H1 (cell line): ENCODE results near the gene TGFBI.

Experiments used
- CEBPB ChIP-seq: IDR thresholded peaks from 2 replicates; pipeline ENCODE4 v1.6.1; 2012; ENCODE audit warnings: low read depth, low read length
- CTCF ChIP-seq, 3 experiments: IDR thresholded peaks; 1 replicate in 2 of 3; 2 replicates in 1 of 3; pipeline versions ENCODE4 v1.5.1 to v1.6.1; 2011; ENCODE audit warnings: low read length in 3 of 3, mild to moderate bottlenecking in 3 of 3, inconsistent platforms in 2 of 3, low read depth in 1 of 3, moderate library complexity in 1 of 3; ENCODE audit not compliant: insufficient read depth in 1 of 3; ENCODE audit errors: control extremely low read depth in 1 of 3
- EZH2 ChIP-seq: fragments of 200-600 bp; sonication (generic); IDR thresholded peaks from 2 replicates; pipeline ENCODE4 v1.7.1; 2012; ENCODE audit warnings: low read depth, mild to moderate bottlenecking, moderate library complexity, low read length, inconsistent platforms; ENCODE audit not compliant: severe bottlenecking
- JUND ChIP-seq: IDR thresholded peaks from 2 replicates; pipeline ENCODE4 v1.6.1; 2011; ENCODE audit warnings: mild to moderate bottlenecking, improper control_type of control experiment, low read length
- KDM1A ChIP-seq: fragments of 200-600, 300-600 bp; sonication (generic); IDR thresholded peaks from 2 replicates; pipeline ENCODE4 v1.7.1; 2016; ENCODE audit warnings: mild to moderate bottlenecking, low read length, borderline replicate concordance
- POLR2A ChIP-seq, 2 experiments: IDR thresholded peaks; 1 replicate in 1 of 2; 2 replicates in 1 of 2; pipeline ENCODE4 v1.6.1; 2011; ENCODE audit warnings: low read depth in 2 of 2, low read length in 2 of 2, mild to moderate bottlenecking in 2 of 2; ENCODE audit errors: control extremely low read depth in 1 of 2
- SIN3A ChIP-seq, 2 experiments: IDR thresholded peaks in 1 of 2; conservative IDR thresholded peaks in 1 of 2; 2 replicates each; pipeline ENCODE4 v1.6.1; 2011 to 2012; ENCODE audit warnings: low read length in 2 of 2, improper control_type of control experiment in 1 of 2, low read depth in 1 of 2, mild to moderate bottlenecking in 1 of 2
- SIRT6 ChIP-seq: IDR thresholded peaks from one replicate; pipeline ENCODE4 v1.7.1; 2012; ENCODE audit warnings: low read length, inconsistent platforms
- SP1 ChIP-seq: IDR thresholded peaks from 2 replicates; pipeline ENCODE4 v1.6.1; 2011; ENCODE audit warnings: low read depth, low read length
- TAF1 ChIP-seq: IDR thresholded peaks from 2 replicates; pipeline ENCODE4 v1.6.1; 2011; ENCODE audit warnings: mild to moderate bottlenecking, low read depth, low read length
- TF ChIP-seq, protein P1 (sequence below): IDR thresholded peaks from 2 replicates; pipeline ENCODE4 v1.6.1; 2012; ENCODE audit warnings: inconsistent platforms

DNA sequence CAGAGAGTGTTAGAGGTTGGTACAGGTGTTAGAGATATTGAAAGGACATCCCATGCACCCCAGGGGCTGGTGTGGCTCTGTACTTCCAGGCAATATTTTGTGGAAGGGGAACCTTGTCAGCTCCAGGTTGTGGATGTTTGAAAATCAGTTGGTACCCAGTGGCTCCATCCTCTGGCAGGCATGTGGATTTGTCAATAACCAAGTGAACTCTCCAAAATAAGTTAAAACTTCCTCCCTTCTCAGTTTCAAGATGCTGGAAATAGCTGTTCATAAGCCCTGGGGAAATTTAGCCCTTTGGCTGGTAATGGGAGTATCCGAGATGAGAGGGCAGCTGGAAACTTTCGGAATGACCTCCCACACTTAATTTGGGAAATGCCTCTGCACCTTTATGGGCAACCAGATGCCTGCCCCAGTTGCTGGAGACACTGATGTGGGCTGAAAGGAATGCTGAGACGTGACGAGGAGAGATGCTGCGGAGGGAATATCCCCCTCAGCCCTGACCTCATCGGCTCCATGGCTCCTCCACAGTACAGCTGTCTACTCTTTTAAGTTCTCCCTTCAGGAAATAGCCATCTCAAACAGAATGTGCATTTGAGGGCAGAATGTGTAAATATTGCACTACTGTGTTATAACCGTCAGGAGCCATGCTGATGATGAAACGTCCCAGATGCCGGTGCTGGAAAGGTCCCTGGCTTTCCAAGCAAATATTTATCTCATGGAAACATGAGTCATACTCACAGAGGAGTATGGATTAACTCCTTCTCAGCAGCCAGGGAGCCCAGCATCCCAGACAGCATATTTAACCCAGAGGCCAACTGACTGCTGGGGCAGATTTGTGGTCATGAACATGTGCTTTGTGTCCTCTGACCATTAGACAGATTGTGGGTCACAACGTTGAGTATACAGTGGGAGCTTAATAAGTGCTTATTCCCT lies 29.5 kb downstream of the TGFBI start:
- TF ChIP-seq, protein P1, sequence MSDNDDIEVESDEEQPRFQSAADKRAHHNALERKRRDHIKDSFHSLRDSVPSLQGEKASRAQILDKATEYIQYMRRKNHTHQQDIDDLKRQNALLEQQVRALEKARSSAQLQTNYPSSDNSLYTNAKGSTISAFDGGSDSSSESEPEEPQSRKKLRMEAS = no peak
- TF ChIP-seq CEBPB (no peak), KDM1A (no peak), CTCF (IDR thresholded peaks at IDR 0.05; ENCODE audit: control extremely low read depth in 1 of 3, insufficient read depth in 1 of 3, low read depth in 1 of 3, low read length in 3 of 3) (peak; percentile 25 to 72 (median 61)), POLR2A (IDR thresholded peaks at IDR 0.05; ENCODE audit: control extremely low read depth in 1 of 2, low read depth in 2 of 2, low read length in 2 of 2) (no peak), SIRT6 (no peak), JUND (no peak), EZH2 (no peak), TAF1 (no peak), SP1 (no peak), SIN3A (conservative IDR thresholded peaks at IDR 0.05 in 1 of 2, IDR thresholded peaks at IDR 0.05 in 1 of 2; ENCODE audit: low read depth in 1 of 2, low read length in 2 of 2) (no peak)
